Measurements from ENCODE around the gene MAN2C1.

- no peak for TF ChIP-seq CTCF (IDR thresholded peaks at IDR 0.05)
- TF ChIP-seq POLR2A (IDR thresholded peaks at IDR 0.05) = no peak
Observed at GRCh38 chr15:75328493-75329314, 39.7 kb downstream of the MAN2C1 start.
